Measurements from ENCODE around the gene EEA1. TPM values are rescaled to one million over a fixed set of nuclear protein-coding genes. Genes with fewer than 3 reads are reported as not detected.
A peak's percentile ranks its signal among the peaks of the same experiment; 100 is the strongest.

EEA1 gene
- total RNA-seq, 1 donor from 2014 or later: 41.8 TPM

DNA sequence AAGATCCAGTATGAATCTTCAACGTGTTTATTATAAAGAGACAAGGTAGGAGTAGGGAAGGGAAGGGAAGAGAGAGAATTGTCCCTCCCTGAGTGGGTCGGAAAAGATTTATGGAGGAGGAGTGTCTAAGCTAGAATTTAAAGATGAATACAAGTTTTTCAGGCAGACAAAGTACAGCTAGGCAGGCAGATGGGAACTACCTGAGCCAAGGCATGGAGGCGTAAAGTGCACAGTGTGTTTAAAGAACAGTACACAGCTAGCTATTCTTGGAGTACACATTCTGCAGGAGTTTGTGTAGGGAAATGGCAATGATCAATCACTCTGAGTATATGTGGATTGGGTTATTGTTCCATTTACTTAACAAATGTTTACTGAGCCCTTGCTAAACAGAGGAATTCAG is 206.2 kb downstream of the EEA1 start:
- TF ChIP-seq, protein P1, sequence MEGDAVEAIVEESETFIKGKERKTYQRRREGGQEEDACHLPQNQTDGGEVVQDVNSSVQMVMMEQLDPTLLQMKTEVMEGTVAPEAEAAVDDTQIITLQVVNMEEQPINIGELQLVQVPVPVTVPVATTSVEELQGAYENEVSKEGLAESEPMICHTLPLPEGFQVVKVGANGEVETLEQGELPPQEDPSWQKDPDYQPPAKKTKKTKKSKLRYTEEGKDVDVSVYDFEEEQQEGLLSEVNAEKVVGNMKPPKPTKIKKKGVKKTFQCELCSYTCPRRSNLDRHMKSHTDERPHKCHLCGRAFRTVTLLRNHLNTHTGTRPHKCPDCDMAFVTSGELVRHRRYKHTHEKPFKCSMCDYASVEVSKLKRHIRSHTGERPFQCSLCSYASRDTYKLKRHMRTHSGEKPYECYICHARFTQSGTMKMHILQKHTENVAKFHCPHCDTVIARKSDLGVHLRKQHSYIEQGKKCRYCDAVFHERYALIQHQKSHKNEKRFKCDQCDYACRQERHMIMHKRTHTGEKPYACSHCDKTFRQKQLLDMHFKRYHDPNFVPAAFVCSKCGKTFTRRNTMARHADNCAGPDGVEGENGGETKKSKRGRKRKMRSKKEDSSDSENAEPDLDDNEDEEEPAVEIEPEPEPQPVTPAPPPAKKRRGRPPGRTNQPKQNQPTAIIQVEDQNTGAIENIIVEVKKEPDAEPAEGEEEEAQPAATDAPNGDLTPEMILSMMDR (IDR thresholded peaks at IDR 0.05): no peak
- H3K4me1 Mint-ChIP-seq (ENCODE audit: low read depth): peaks cover 6% of the 10 kb centered on the region
- peaks cover 3% of the 10 kb centered on the region for H3K36me3 Mint-ChIP-seq (ENCODE audit: low read depth)
- DNase-seq (ENCODE audit: low spot score): no peak
- H3K9me3 Mint-ChIP-seq (ENCODE audit: low read depth): peaks cover 13% of the 10 kb centered on the region
- H3K27ac Mint-ChIP-seq (ENCODE audit: unreplicated experiment): no peak overlapping the region
- H3K27me3 Mint-ChIP-seq (ENCODE audit: low read depth): no peaks in the 10 kb centered on the region
- no peak overlapping the region for H3K4me3 Mint-ChIP-seq (ENCODE audit: unreplicated experiment)

- H3K9me3 Mint-ChIP-seq (ENCODE audit: low read depth): peaks cover 13% of the 10 kb centered on the region
- H3K27ac Mint-ChIP-seq (ENCODE audit: unreplicated experiment): no peak overlapping the region
- TF ChIP-seq, protein P1 (IDR thresholded peaks at IDR 0.05): no peak
- no peaks in the 10 kb centered on the region for H3K27me3 Mint-ChIP-seq (ENCODE audit: low read depth)
- no peak overlapping the region for H3K4me3 Mint-ChIP-seq (ENCODE audit: unreplicated experiment)
- H3K4me1 Mint-ChIP-seq (ENCODE audit: low read depth): peaks cover 6% of the 10 kb centered on the region
- peaks cover 3% of the 10 kb centered on the region for H3K36me3 Mint-ChIP-seq (ENCODE audit: low read depth)
- DNase-seq (ENCODE audit: low spot score): no peak
Observed at GRCh38 chr12:92721656-92722055, 207.4 kb downstream of the EEA1 start.

- DNase-seq (ENCODE audit: low spot score): no peak
Observed at GRCh38 chr12:92721130-92721529, 208.0 kb downstream of the EEA1 start.

More at GRCh38 chr12:92721130-92721529, 208.0 kb downstream of the EEA1 start:
- Mint-ChIP-seq H3K9me3 (ENCODE audit: low read depth) (peaks cover 13% of the 10 kb centered on the region), H3K27ac (ENCODE audit: unreplicated experiment) (peak overlapping the region; percentile 25), H3K4me1 (ENCODE audit: low read depth) (peaks cover 6% of the 10 kb centered on the region), H3K27me3 (ENCODE audit: low read depth) (no peaks in the 10 kb centered on the region), H3K4me3 (ENCODE audit: unreplicated experiment) (no peak overlapping the region), H3K36me3 (ENCODE audit: low read depth) (peaks cover 3% of the 10 kb centered on the region)
- TF ChIP-seq, protein P1 (IDR thresholded peaks at IDR 0.05): no peak

Other genes with a start within 250 kb of the EEA1 start
- gene PLEKHG7, start 226.3 kb downstream of the EEA1 start, total RNA-seq: not detected in 3 replicates